HG02943 (cell line): ENCODE results near the gene REXO4.
A peak's percentile ranks its signal among the peaks of the same experiment; 100 is the strongest.

Source experiments
- ATAC-seq: cut with Tn5 transposase; IDR thresholded peaks from one replicate; pipeline ENCODE4 v1.9.1; 2021; ENCODE audit warnings: mild to moderate bottlenecking, low read depth, moderate library complexity; ENCODE audit not compliant: unreplicated experiment

REXO4 gene

GRCh38 chr9:133371261-133371711 lies 46.5 kb downstream of the REXO4 start:
- ATAC-seq, result no peak

- ATAC-seq, result no peak
Measured at GRCh38 chr9:133370685-133371084, 47.1 kb downstream of the REXO4 start.

- no peak for ATAC-seq
Measured at GRCh38 chr9:133369933-133370332, 47.9 kb downstream of the REXO4 start.

GRCh38 chr9:133369422-133369821 lies 48.4 kb downstream of the REXO4 start:
- no peak for ATAC-seq

GRCh38 chr9:133368249-133368881 lies 49.4 kb downstream of the REXO4 start:
- ATAC-seq, result no peak

GRCh38 chr9:133367778-133368177 lies 50.0 kb downstream of the REXO4 start:
- ATAC-seq, result no peak

GRCh38 chr9:133367221-133367620 lies 50.6 kb downstream of the REXO4 start:
- ATAC-seq, result no peak

- no peak for ATAC-seq
Measured at GRCh38 chr9:133366435-133366834, 51.4 kb downstream of the REXO4 start.

- ATAC-seq, result no peak
Measured at GRCh38 chr9:133362359-133363044, 55.3 kb downstream of the REXO4 start.

GRCh38 chr9:133361507-133362092 lies 56.2 kb downstream of the REXO4 start:
- ATAC-seq, result no peak

- ATAC-seq, result no peak
Measured at GRCh38 chr9:133360400-133361393, 57.1 kb downstream of the REXO4 start.

- no peak for ATAC-seq
Measured at GRCh38 chr9:133359399-133360175, 58.2 kb downstream of the REXO4 start.

GRCh38 chr9:133357656-133358055 lies 60.2 kb downstream of the REXO4 start:
- no peak for ATAC-seq

GRCh38 chr9:133356391-133357091 lies 61.3 kb downstream of the REXO4 start, which contains the start of the genes SURF1 and SURF2:
TSS of gene SURF1 (minus strand) at chr9:133356487. CDS start at chr9:133356453, 34 bp downstream.
TSS of gene SURF2 (plus strand) at chr9:133356550. CDS start at chr9:133356593, 43 bp downstream.
- ATAC-seq, result peak; percentile 53
